Measurements from ENCODE around the gene CD27. TPM values are rescaled to one million over a fixed set of nuclear protein-coding genes. Genes with fewer than 3 reads are reported as not detected.
"Not testable (repeated sequence)": the region's sequence is repeated elsewhere in the genome, so short reads cannot be mapped to it uniquely, and the experiment has no call there.

Gene CD27
- total RNA-seq, 4 donors from 2014 or later: 0.44 to 0.63 TPM; not detected in 2

GRCh38 chr12:6494968-6495367 lies 50.2 kb downstream of the CD27 start:
- Histone ChIP-seq H3K4me1 (peaks cover 0 to 28% (median 20%) of the 10 kb centered on the region in 4 donors), H3K36me3 (peaks cover 0 to 44% (median 5%) of the 10 kb centered on the region in 3 donors), H3K27ac (peak overlapping the region in 1 of 4 donors; percentile 95), H3K4me3 (peak overlapping the region in 1 of 4 donors; percentile 76), H3K27me3 (no peaks in the 10 kb centered on the region), H3K9me3 (no peaks in the 10 kb centered on the region)
- no peak for DNase-seq (ENCODE audit: low spot score in 2 of 2)
- WGBS, 2 donors: 58 to 61% methylated on average over 1 of the region's 1 CpG
- TF ChIP-seq EP300 (IDR thresholded peaks at IDR 0.05): no peak
- TF ChIP-seq, protein P1, sequence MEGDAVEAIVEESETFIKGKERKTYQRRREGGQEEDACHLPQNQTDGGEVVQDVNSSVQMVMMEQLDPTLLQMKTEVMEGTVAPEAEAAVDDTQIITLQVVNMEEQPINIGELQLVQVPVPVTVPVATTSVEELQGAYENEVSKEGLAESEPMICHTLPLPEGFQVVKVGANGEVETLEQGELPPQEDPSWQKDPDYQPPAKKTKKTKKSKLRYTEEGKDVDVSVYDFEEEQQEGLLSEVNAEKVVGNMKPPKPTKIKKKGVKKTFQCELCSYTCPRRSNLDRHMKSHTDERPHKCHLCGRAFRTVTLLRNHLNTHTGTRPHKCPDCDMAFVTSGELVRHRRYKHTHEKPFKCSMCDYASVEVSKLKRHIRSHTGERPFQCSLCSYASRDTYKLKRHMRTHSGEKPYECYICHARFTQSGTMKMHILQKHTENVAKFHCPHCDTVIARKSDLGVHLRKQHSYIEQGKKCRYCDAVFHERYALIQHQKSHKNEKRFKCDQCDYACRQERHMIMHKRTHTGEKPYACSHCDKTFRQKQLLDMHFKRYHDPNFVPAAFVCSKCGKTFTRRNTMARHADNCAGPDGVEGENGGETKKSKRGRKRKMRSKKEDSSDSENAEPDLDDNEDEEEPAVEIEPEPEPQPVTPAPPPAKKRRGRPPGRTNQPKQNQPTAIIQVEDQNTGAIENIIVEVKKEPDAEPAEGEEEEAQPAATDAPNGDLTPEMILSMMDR (IDR thresholded peaks at IDR 0.05): no peak
- no peak for TF ChIP-seq POLR2A (IDR thresholded peaks at IDR 0.05)

GRCh38 chr12:6497291-6497690 lies 52.5 kb downstream of the CD27 start:
- Histone ChIP-seq H3K36me3 (peaks cover 0 to 28% (median 5%) of the 10 kb centered on the region in 3 donors), H3K4me1 (peaks cover 0 to 22% (median 16%) of the 10 kb centered on the region in 4 donors), H3K27ac (peak overlapping the region in 1 of 4 donors; percentile 62)
- not testable (repeated sequence) for H3K9me3 ChIP-seq; H3K27me3 ChIP-seq; DNase-seq (ENCODE audit: low spot score in 2 of 2); H3K4me3 ChIP-seq
- WGBS, 2 donors: 62 to 65% methylated on average over 3 of the region's 3 CpGs

- Histone ChIP-seq H3K4me1 (peaks cover 0 to 3% (median 1%) of the 10 kb centered on the region in 4 donors), H3K4me3 (no peak overlapping the region), H3K36me3 (peaks cover 0 to 40% (median 5%) of the 10 kb centered on the region in 3 donors), H3K27ac (no peak overlapping the region), H3K27me3 (no peaks in the 10 kb centered on the region), H3K9me3 (no peaks in the 10 kb centered on the region)
- TF ChIP-seq, protein P1 (IDR thresholded peaks at IDR 0.05): no peak
- no peak for TF ChIP-seq EP300 (IDR thresholded peaks at IDR 0.05)
- TF ChIP-seq POLR2A (IDR thresholded peaks at IDR 0.05): no peak
- no peak for DNase-seq (ENCODE audit: low spot score in 2 of 2)
- 68 to 85% methylated on average over 2 of the region's 2 CpGs for WGBS, 2 donors
These were observed 55.7 kb downstream of the CD27 start for GRCh38 chr12:6500466-6500865.

Other genes starting within 250 kb of the CD27 start
- gene CD9, start 244.6 kb upstream of the CD27 start, total RNA-seq: 100 to 1,000 TPM; 297 to 500 (median 391) TPM
- gene PLEKHG6, start 134.3 kb upstream of the CD27 start, total RNA-seq: 10 to 100 TPM in 1 of 4 donors, 1 to 10 TPM in 2, not detected in 1; 2.9 to 15.3 (median 7.6) TPM
- gene TNFRSF1A, start 102.9 kb upstream of the CD27 start, total RNA-seq: 100 to 1,000 TPM; 196 to 437 (median 306) TPM
- gene SCNN1A, start 69.4 kb upstream of the CD27 start, total RNA-seq: 10 to 100 TPM; 15.9 to 46.5 (median 18.8) TPM
- gene LTBR, start 60.8 kb upstream of the CD27 start, total RNA-seq: 100 to 1,000 TPM; 119 to 234 (median 151) TPM
- gene TAPBPL, start 7.1 kb downstream of the CD27 start, total RNA-seq: 10 to 100 TPM; 13.9 to 31.9 (median 25.2) TPM
- 10 to 100 TPM; 12.0 to 31.0 (median 19.3) TPM for gene VAMP1, start 25.7 kb downstream of the CD27 start, total RNA-seq
- gene MRPL51, start 48.3 kb downstream of the CD27 start, total RNA-seq: 100 to 1,000 TPM in 2 of 4 donors, 10 to 100 TPM in 2; 47.4 to 127 (median 89.0) TPM
- 10 to 100 TPM; 17.0 to 29.3 (median 23.0) TPM for gene NCAPD2, start 49.1 kb downstream of the CD27 start, total RNA-seq
- 1,000 to 10,000 TPM; 1,360 to 2,316 (median 1,728) TPM for gene GAPDH, start 89.6 kb downstream of the CD27 start, total RNA-seq
- 10 to 100 TPM; 44.6 to 58.6 (median 55.3) TPM for gene IFFO1, start 111.1 kb downstream of the CD27 start, total RNA-seq
- gene NOP2, start 123.3 kb downstream of the CD27 start, total RNA-seq: 10 to 100 TPM; 16.1 to 30.9 (median 24.3) TPM
- gene CHD4, start 162.4 kb downstream of the CD27 start, total RNA-seq: 100 to 1,000 TPM; 192 to 256 (median 242) TPM
- 10 to 100 TPM in 1 of 4 donors, 1 to 10 TPM in 3; 1.8 to 11.4 (median 3.2) TPM for gene LPAR5, start 191.0 kb downstream of the CD27 start, total RNA-seq
- 1 to 10 TPM in 3 of 4 donors, under 1 TPM in 1; 0.30 to 2.4 (median 2.0) TPM for gene ACRBP, start 202.5 kb downstream of the CD27 start, total RNA-seq
- gene ING4, start 218.2 kb downstream of the CD27 start, total RNA-seq: 10 to 100 TPM; 32.6 to 52.5 (median 45.3) TPM
- 10 to 100 TPM; 26.2 to 52.5 (median 38.2) TPM for gene ZNF384, start 244.4 kb downstream of the CD27 start, total RNA-seq

Data from tibial nerve (tissue), 4 donors.